Muscle of leg (tissue), 11 donors: Measurements from ENCODE around the gene C17orf67. TPM values are rescaled to one million over a fixed set of nuclear protein-coding genes. Genes with fewer than 3 reads are reported as not detected.
A peak's percentile ranks its signal among the peaks of the same experiment; 100 is the strongest.

Experiments
- DNase-seq: peaks from one replicate; pipeline ENCODE4 v3.0.0; 2013
- H3K27ac ChIP-seq: one replicate; pipeline ENCODE4 v1.5.1; 2013; ENCODE audit warnings: mild to moderate bottlenecking, low read length, control low read depth
- H3K27me3 ChIP-seq: one replicate; pipeline ENCODE4 v1.6.1; 2013; ENCODE audit warnings: low read length; ENCODE audit not compliant: control insufficient read depth, insufficient read depth
- H3K36me3 ChIP-seq: one replicate; pipeline ENCODE4 v1.6.1; 2013; ENCODE audit warnings: low read length; ENCODE audit not compliant: control insufficient read depth, insufficient read depth
- H3K4me1 ChIP-seq: one replicate; pipeline ENCODE4 v1.6.1; 2013; ENCODE audit warnings: low read length; ENCODE audit not compliant: control insufficient read depth, insufficient read depth
- H3K4me3 ChIP-seq: one replicate; pipeline ENCODE4 v1.5.1; 2013; ENCODE audit warnings: low read length, control low read depth
- H3K9me3 ChIP-seq: replicated peaks from 2 replicates; pipeline ENCODE4 v1.6.1; 2013; ENCODE audit warnings: low read depth, low read length; ENCODE audit not compliant: control insufficient read depth
- WGBS: methylation state at CpG from one replicate; pipeline ENCODE4 v1.1.5; 2013; ENCODE audit warnings: missing lambda C conversion rate; ENCODE audit not compliant: insufficient coverage; 5-methylcytosine and 5-hydroxymethylcytosine counted together
- polyA plus RNA-seq, 8 donors: library from polyadenylated mRNA; unstranded; fragments of 120-200 nt; gene quantifications; one replicate each; pipeline versions ENCODE4 v1.2.1 to v1.2.3, GENCODE V29; 2013; ENCODE audit warnings: inconsistent platforms in 1 of 8, low replicate concordance in 1 of 8; ENCODE audit not compliant: insufficient read length in 8 of 8, insufficient read depth in 1 of 8
- total RNA-seq: library from RNA; stranded (reverse); fragments of 120-200 nt; gene quantifications from one replicate; pipeline ENCODE4 v1.2.4, GENCODE V29; 2013

The C17orf67 gene
- total and polyA plus RNA-seq, 9 donors: 1.3 to 2.3 (median 1.9) TPM

- no peaks in the 10 kb centered on the region for H3K27me3 ChIP-seq
- 89% methylated on average over 2 of the region's 5 CpGs for WGBS
- no peak overlapping the region for H3K4me3 ChIP-seq
- DNase-seq: no peak
- H3K4me1 ChIP-seq: no peaks in the 10 kb centered on the region
- no peak overlapping the region for H3K27ac ChIP-seq
- H3K9me3 ChIP-seq: no peaks in the 10 kb centered on the region
- H3K36me3 ChIP-seq: peaks cover 8% of the 10 kb centered on the region
These were observed 32.4 kb upstream of the C17orf67 start for GRCh38 chr17:56866076-56866475.

GRCh38 chr17:56863974-56864373 is 30.3 kb upstream of the C17orf67 start:
- 33% methylated on average over 1 of the region's 3 CpGs for WGBS
- Histone ChIP-seq H3K27me3 (no peaks in the 10 kb centered on the region), H3K36me3 (peaks cover 8% of the 10 kb centered on the region), H3K9me3 (no peaks in the 10 kb centered on the region), H3K4me3 (no peak overlapping the region), H3K4me1 (no peaks in the 10 kb centered on the region), H3K27ac (no peak overlapping the region)
- DNase-seq: no peak

- no CpG with 5 or more reads among the region's 3 CpGs for WGBS
- H3K36me3 ChIP-seq: peaks cover 8% of the 10 kb centered on the region
These were observed 28.2 kb upstream of the C17orf67 start for GRCh38 chr17:56861899-56862298.

GRCh38 chr17:56851008-56851407 is 17.3 kb upstream of the C17orf67 start:
- Histone ChIP-seq H3K36me3 (peaks cover 6% of the 10 kb centered on the region), H3K27me3 (no peaks in the 10 kb centered on the region), H3K4me3 (no peak overlapping the region), H3K9me3 (no peaks in the 10 kb centered on the region), H3K27ac (no peak overlapping the region), H3K4me1 (no peaks in the 10 kb centered on the region)
- no CpG with 5 or more reads among the region's 3 CpGs for WGBS
- DNase-seq: no peak

More at GRCh38 chr17:56861899-56862298, 28.2 kb upstream of the C17orf67 start:
- Histone ChIP-seq H3K9me3 (no peaks in the 10 kb centered on the region), H3K27me3 (no peaks in the 10 kb centered on the region), H3K4me1 (no peaks in the 10 kb centered on the region), H3K27ac (no peak overlapping the region), H3K4me3 (no peak overlapping the region)
- DNase-seq: no peak

GRCh38 chr17:56850591-56850990 is 16.9 kb upstream of the C17orf67 start:
- WGBS: no CpG with 5 or more reads among the region's 2 CpGs
- H3K4me3 ChIP-seq: no peak overlapping the region
- H3K27me3 ChIP-seq: no peaks in the 10 kb centered on the region
- no peak for DNase-seq
- no peaks in the 10 kb centered on the region for H3K9me3 ChIP-seq
- no peak overlapping the region for H3K27ac ChIP-seq
- H3K36me3 ChIP-seq: peaks cover 6% of the 10 kb centered on the region
- H3K4me1 ChIP-seq: no peaks in the 10 kb centered on the region

- Histone ChIP-seq H3K27me3 (no peaks in the 10 kb centered on the region), H3K9me3 (no peaks in the 10 kb centered on the region), H3K27ac (no peak overlapping the region), H3K4me1 (no peaks in the 10 kb centered on the region), H3K4me3 (no peak overlapping the region), H3K36me3 (peaks cover 6% of the 10 kb centered on the region)
- 50% methylated on average over 2 of the region's 3 CpGs for whole genome bisulfite sequencing
- no peak for DNase-seq
These were observed 15.4 kb upstream of the C17orf67 start for GRCh38 chr17:56849131-56849530.

GRCh38 chr17:56847106-56847505 is 13.4 kb upstream of the C17orf67 start:
- no CpG with 5 or more reads among the region's 4 CpGs for WGBS
- peaks cover 6% of the 10 kb centered on the region for H3K36me3 ChIP-seq
- no peak for DNase-seq

GRCh38 chr17:56845934-56846333 is 12.2 kb upstream of the C17orf67 start:
- DNase-seq: no peak
- H3K36me3 ChIP-seq: peaks cover 3% of the 10 kb centered on the region
- no peak overlapping the region for H3K27ac ChIP-seq
- no peaks in the 10 kb centered on the region for H3K9me3 ChIP-seq
- no peaks in the 10 kb centered on the region for H3K4me1 ChIP-seq
- H3K4me3 ChIP-seq: no peak overlapping the region
- no peaks in the 10 kb centered on the region for H3K27me3 ChIP-seq
- no CpG with 5 or more reads among the region's 1 CpG for whole genome bisulfite sequencing

More at GRCh38 chr17:56847106-56847505, 13.4 kb upstream of the C17orf67 start:
- no peak overlapping the region for H3K27ac ChIP-seq
- H3K9me3 ChIP-seq: no peaks in the 10 kb centered on the region
- no peaks in the 10 kb centered on the region for H3K27me3 ChIP-seq
- H3K4me3 ChIP-seq: no peak overlapping the region
- H3K4me1 ChIP-seq: no peaks in the 10 kb centered on the region

GRCh38 chr17:56842577-56842976 is 8.9 kb upstream of the C17orf67 start:
- no peaks in the 10 kb centered on the region for H3K4me1 ChIP-seq
- no peaks in the 10 kb centered on the region for H3K27me3 ChIP-seq
- H3K4me3 ChIP-seq: no peak overlapping the region
- DNase-seq: no peak
- WGBS: 86% methylated on average over 1 of the region's 2 CpGs
- H3K36me3 ChIP-seq: peaks cover 2% of the 10 kb centered on the region
- no peaks in the 10 kb centered on the region for H3K9me3 ChIP-seq
- no peak overlapping the region for H3K27ac ChIP-seq

GRCh38 chr17:56838687-56839086 is 5.0 kb upstream of the C17orf67 start:
- no CpG with 5 or more reads among the region's 3 CpGs for WGBS
- peak overlapping the region; percentile 33 for H3K27ac ChIP-seq
- H3K4me1 ChIP-seq: peaks cover 8% of the 10 kb centered on the region
- no peak overlapping the region for H3K4me3 ChIP-seq
- DNase-seq: no peak
- no peaks in the 10 kb centered on the region for H3K9me3 ChIP-seq
- no peaks in the 10 kb centered on the region for H3K27me3 ChIP-seq
- H3K36me3 ChIP-seq: peaks cover 2% of the 10 kb centered on the region

GRCh38 chr17:56835264-56835585 is 1.5 kb upstream of the C17orf67 start:
- 53% methylated on average over 3 of the region's 7 CpGs for WGBS
- H3K36me3 ChIP-seq: no peaks in the 10 kb centered on the region
- peaks cover 17% of the 10 kb centered on the region for H3K4me1 ChIP-seq
- H3K27me3 ChIP-seq: no peaks in the 10 kb centered on the region
- H3K27ac ChIP-seq: peak overlapping the region; percentile 37
- DNase-seq: peak; percentile 13
- H3K4me3 ChIP-seq: peak overlapping the region; percentile 60
- no peaks in the 10 kb centered on the region for H3K9me3 ChIP-seq
